Measurements from ENCODE around the gene PARD3B. TPM values are rescaled to one million over a fixed set of nuclear protein-coding genes. Genes with fewer than 3 reads are reported as not detected.
A peak's percentile ranks its signal among the peaks of the same experiment; 100 is the strongest.

PARD3B gene, protein sequence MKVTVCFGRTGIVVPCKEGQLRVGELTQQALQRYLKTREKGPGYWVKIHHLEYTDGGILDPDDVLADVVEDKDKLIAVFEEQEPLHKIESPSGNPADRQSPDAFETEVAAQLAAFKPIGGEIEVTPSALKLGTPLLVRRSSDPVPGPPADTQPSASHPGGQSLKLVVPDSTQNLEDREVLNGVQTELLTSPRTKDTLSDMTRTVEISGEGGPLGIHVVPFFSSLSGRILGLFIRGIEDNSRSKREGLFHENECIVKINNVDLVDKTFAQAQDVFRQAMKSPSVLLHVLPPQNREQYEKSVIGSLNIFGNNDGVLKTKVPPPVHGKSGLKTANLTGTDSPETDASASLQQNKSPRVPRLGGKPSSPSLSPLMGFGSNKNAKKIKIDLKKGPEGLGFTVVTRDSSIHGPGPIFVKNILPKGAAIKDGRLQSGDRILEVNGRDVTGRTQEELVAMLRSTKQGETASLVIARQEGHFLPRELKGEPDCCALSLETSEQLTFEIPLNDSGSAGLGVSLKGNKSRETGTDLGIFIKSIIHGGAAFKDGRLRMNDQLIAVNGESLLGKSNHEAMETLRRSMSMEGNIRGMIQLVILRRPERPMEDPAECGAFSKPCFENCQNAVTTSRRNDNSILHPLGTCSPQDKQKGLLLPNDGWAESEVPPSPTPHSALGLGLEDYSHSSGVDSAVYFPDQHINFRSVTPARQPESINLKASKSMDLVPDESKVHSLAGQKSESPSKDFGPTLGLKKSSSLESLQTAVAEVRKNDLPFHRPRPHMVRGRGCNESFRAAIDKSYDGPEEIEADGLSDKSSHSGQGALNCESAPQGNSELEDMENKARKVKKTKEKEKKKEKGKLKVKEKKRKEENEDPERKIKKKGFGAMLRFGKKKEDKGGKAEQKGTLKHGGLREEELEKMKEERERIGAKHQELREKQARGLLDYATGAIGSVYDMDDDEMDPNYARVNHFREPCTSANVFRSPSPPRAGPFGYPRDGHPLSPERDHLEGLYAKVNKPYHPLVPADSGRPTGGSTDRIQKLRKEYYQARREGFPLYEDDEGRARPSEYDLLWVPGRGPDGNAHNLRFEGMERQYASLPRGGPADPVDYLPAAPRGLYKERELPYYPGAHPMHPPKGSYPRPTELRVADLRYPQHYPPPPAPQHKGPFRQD (N-terminal part only)
- total RNA-seq (10 to 100 TPM; 36.7 to 50.9 TPM), polyA plus RNA-seq (1 to 10 TPM; 6.8 to 8.4 TPM)
- long read RNA-seq, donor 1, partial matches to known transcripts = 6 of 33 reads
- long read RNA-seq, donor 1, other reads (novel, unspliced or antisense) = 27 of 33 reads
- long read RNA-seq, donor 2, partial matches to known transcripts = 7 of 37 reads
- long read RNA-seq, donor 2, other reads (novel, unspliced or antisense) = 30 of 37 reads

DNA sequence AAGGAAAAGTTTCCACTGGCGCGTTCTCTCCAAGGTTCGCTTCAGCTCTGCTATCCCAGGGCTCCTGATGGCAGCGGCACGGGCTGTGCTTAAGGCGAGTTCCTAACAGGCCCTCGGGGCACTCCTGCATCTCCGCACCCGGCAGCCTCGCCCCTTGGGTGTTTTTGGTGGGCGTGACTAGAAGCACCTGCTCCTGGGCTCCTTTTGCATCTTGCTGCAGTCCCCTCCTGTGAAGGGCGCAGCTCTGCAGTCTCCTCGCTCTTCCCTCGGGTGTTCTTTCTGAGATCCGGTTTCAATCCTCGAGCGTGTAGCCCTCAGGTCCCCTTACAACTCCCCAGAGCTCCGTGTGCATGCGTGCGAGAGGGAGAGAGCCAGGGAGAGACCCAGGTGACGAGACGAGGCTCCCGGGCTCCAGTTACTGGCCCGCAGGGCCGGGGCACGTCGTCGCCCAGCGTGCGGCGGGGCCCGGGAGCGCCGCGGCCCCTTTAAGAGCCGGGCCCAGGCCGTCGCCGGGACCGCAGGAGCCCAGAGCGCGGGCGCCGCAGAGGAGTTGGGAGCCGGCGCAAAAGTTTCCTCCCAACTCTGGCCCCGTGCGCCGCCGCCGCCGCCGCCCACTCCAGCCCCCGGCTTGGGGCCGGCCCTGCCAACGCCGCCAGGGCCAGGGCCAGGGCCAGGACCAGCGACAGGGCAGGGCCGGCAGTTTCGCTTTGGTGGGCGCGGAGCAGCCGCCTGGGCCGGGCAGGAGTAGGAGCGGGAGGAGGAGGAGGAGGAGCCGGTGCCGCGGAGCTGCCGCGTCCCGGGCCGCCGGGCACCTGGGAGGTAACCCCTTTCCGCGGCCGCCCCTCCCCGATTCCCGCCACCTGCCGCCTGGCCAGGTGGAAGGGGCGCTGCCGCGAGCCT lies at the start of gene PARD3B:
PARD3B (plus strand) TSS at position 515 of the 900 bp plus-strand sequence. CDS start 525 bp downstream, outside the sequence.
- intact Hi-C loops (cut with DNase I) = loop anchor here in 1 of 2 donors (10.0 kb wide), 1 partner anchor 90 kb away; no protein-coding TSS in a partner anchor

DNA sequence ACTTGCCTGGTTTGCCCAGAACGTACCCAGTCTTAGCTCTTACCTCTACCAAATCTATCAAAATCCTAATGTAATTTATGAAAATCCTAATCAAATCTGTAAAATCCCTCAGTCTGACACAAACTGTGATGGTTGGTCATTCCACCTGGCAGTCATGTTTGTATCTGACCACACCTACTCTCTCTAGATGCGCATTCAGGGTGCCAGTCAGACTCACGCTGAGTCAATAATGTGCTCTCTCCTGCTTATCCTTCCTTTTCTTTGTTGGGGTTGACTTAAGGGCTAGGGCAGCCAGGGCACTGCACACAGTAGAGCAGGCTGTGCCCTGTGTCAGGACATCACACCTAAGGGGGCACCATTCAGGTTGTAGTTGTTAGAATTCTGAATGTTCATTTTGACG lies 48.5 kb upstream of the PARD3B start:
- H3K4me1 ChIP-seq (ENCODE audit: control insufficient read depth in 1 of 2, insufficient read depth in 2 of 2, low read length in 2 of 2) = peaks cover 2 to 4% of the 10 kb centered on the region in 2 donors
- no peak overlapping the region for H3K27ac ChIP-seq (ENCODE audit: low read depth in 1 of 2, low read length in 2 of 2)
- H3K9me3 ChIP-seq (ENCODE audit: control insufficient read depth, low read length) = no peaks in the 10 kb centered on the region
- no peaks in the 10 kb centered on the region for H3K36me3 ChIP-seq (ENCODE audit: control insufficient read depth in 1 of 2, insufficient read depth in 2 of 2, low read length in 1 of 2)
- no peak overlapping the region for H3K4me3 ChIP-seq (ENCODE audit: low read length in 2 of 2)
- DNase-seq (no peak), ATAC-seq (ENCODE audit: low FRiP score) (no peak)
- 97% methylated on average over 4 of the region's 4 CpGs for WGBS, 2 donors
- H3K27me3 ChIP-seq (ENCODE audit: control insufficient read depth in 1 of 2, insufficient read depth in 2 of 2, low read length in 1 of 2) = no peaks in the 10 kb centered on the region
- intact Hi-C loops (cut with DNase I) = no loop called here

More for the DNA sequence above, at the start of gene PARD3B:
- Histone ChIP-seq H3K36me3 (ENCODE audit: control insufficient read depth in 1 of 2, insufficient read depth in 2 of 2, low read length in 1 of 2) (no peaks in the 10 kb centered on the region), H3K27ac (ENCODE audit: low read depth in 1 of 2, low read length in 2 of 2) (peak within 1 kb of the TSS in 1 of 2 donors; percentile 38), H3K27me3 (ENCODE audit: control insufficient read depth in 1 of 2, insufficient read depth in 2 of 2, low read length in 1 of 2) (no peaks in the 10 kb centered on the region), H3K4me3 (ENCODE audit: low read length in 2 of 2) (peak within 1 kb of the TSS; percentile 81), H3K9me3 (ENCODE audit: control insufficient read depth, low read length) (no peaks in the 10 kb centered on the region), H3K4me1 (ENCODE audit: control insufficient read depth in 1 of 2, insufficient read depth in 2 of 2, low read length in 2 of 2) (no peaks in the 10 kb centered on the region)
- peak; percentile 89 for ATAC-seq (ENCODE audit: low FRiP score)
- peak; percentile 72 to 85 for DNase-seq
- WGBS, 2 donors = 0% methylated on average over 61 to 82 of the region's 82 CpGs

DNA sequence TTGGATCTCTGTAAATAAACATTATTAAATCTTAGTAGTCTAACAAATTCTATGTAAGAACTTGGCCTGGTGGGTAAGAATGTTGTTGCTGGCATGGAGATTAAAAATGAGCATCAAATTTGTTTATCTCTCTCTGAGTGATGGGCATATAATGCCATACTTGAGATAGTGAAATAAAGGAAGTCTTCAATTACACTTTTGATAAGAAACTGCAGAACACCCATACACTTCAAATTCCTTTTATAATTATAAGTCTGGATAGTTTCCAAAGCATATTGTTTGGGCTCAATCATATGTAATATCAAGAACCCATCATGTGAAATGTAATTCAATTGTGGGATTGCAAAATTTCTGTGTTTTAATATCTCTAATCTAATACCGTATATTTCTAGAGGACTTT lies 47.4 kb upstream of the PARD3B start:
- no peak for DNase-seq
- Histone ChIP-seq H3K9me3 (ENCODE audit: control insufficient read depth, low read length) (no peaks in the 10 kb centered on the region), H3K27me3 (ENCODE audit: control insufficient read depth in 1 of 2, insufficient read depth in 2 of 2, low read length in 1 of 2) (no peaks in the 10 kb centered on the region), H3K4me3 (ENCODE audit: low read length in 2 of 2) (no peak overlapping the region), H3K27ac (ENCODE audit: low read depth in 1 of 2, low read length in 2 of 2) (no peak overlapping the region), H3K36me3 (ENCODE audit: control insufficient read depth in 1 of 2, insufficient read depth in 2 of 2, low read length in 1 of 2) (no peaks in the 10 kb centered on the region), H3K4me1 (ENCODE audit: control insufficient read depth in 1 of 2, insufficient read depth in 2 of 2, low read length in 2 of 2) (peaks cover 0 to 2% of the 10 kb centered on the region in 2 donors)
- intact Hi-C loops (cut with DNase I) = no loop called here
- WGBS, 2 donors = 86 to 90% methylated on average over 1 of the region's 1 CpG
- no peak for ATAC-seq (ENCODE audit: low FRiP score)

DNA sequence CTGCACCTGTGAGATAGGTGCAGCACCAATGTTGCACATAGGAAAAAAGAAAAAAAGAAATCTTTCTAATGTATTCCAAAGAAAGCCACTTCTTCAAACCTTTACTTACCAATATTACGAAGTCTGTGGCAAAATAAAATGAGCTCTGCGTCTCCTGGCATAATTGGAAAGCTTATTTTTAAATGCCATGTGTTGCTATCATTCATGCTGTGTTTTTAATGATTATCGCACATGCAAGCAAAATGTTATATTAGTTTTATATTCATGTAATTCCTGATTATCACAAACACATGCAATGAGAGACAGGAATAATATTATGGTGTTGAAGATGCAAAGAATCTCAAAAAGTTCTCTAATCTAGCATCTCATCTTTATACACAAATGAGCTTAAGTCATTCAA lies 47.0 kb upstream of the PARD3B start:
- Histone ChIP-seq H3K36me3 (ENCODE audit: control insufficient read depth in 1 of 2, insufficient read depth in 2 of 2, low read length in 1 of 2) (no peaks in the 10 kb centered on the region), H3K9me3 (ENCODE audit: control insufficient read depth, low read length) (no peaks in the 10 kb centered on the region), H3K27me3 (ENCODE audit: control insufficient read depth in 1 of 2, insufficient read depth in 2 of 2, low read length in 1 of 2) (no peaks in the 10 kb centered on the region), H3K4me1 (ENCODE audit: control insufficient read depth in 1 of 2, insufficient read depth in 2 of 2, low read length in 2 of 2) (peaks cover 0 to 2% of the 10 kb centered on the region in 2 donors), H3K27ac (ENCODE audit: low read depth in 1 of 2, low read length in 2 of 2) (no peak overlapping the region), H3K4me3 (ENCODE audit: low read length in 2 of 2) (no peak overlapping the region)
- intact Hi-C loops (cut with DNase I) = no loop called here
- 94% methylated on average over 3 of the region's 3 CpGs for WGBS, 2 donors
- ATAC-seq (ENCODE audit: low FRiP score) (no peak), DNase-seq (no peak)

DNA sequence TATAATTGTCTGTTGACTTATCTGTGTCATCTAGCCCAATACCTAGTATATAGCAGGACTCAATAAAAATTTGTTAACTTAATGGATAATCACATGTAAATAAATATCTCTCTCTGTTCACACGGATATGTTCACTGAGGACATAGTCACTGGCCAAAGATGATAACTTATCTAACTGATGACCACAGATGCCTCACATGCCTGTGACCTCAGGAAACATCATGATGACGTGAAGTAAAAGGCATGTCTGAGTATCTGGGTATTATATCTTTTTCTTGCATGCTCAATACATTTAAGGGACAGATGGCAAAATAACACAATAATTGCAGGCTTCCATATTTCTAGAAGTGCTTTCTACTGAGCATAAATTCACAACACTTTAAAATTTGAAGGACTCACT lies 41.4 kb upstream of the PARD3B start:
- ATAC-seq (ENCODE audit: low FRiP score) (no peak), DNase-seq (no peak)
- no peak overlapping the region for H3K27ac ChIP-seq (ENCODE audit: low read depth in 1 of 2, low read length in 2 of 2)
- no peaks in the 10 kb centered on the region for H3K9me3 ChIP-seq (ENCODE audit: control insufficient read depth, low read length)
- intact Hi-C loops (cut with DNase I) = no loop called here
- H3K4me1 ChIP-seq (ENCODE audit: control insufficient read depth in 1 of 2, insufficient read depth in 2 of 2, low read length in 2 of 2) = no peaks in the 10 kb centered on the region
- 78 to 87% methylated on average over 2 of the region's 2 CpGs for WGBS, 2 donors
- no peaks in the 10 kb centered on the region for H3K36me3 ChIP-seq (ENCODE audit: control insufficient read depth in 1 of 2, insufficient read depth in 2 of 2, low read length in 1 of 2)
- no peaks in the 10 kb centered on the region for H3K27me3 ChIP-seq (ENCODE audit: control insufficient read depth in 1 of 2, insufficient read depth in 2 of 2, low read length in 1 of 2)
- H3K4me3 ChIP-seq (ENCODE audit: low read length in 2 of 2) = no peak overlapping the region

DNA sequence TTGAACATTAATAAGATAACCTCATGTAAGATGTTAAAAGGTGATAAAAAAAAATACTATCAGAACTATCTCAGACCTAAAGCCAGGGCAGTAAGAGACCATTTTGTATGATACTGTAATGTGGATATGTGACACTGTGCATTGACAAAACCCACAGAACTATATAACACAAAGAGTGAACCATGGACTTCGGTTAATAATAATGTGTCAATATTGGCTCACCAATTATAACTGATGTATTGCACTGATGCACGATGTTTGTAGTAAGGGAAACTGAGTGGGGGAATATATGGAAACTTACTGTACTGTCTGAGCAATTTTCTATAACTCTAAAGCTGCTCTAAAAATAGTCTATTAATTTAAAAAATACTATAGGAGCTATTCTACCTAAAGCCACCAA lies 40.7 kb upstream of the PARD3B start:
- Histone ChIP-seq H3K4me3 (ENCODE audit: low read length in 2 of 2) (no peak overlapping the region), H3K27me3 (ENCODE audit: control insufficient read depth in 1 of 2, insufficient read depth in 2 of 2, low read length in 1 of 2) (no peaks in the 10 kb centered on the region), H3K36me3 (ENCODE audit: control insufficient read depth in 1 of 2, insufficient read depth in 2 of 2, low read length in 1 of 2) (no peaks in the 10 kb centered on the region), H3K9me3 (ENCODE audit: control insufficient read depth, low read length) (no peaks in the 10 kb centered on the region), H3K4me1 (ENCODE audit: control insufficient read depth in 1 of 2, insufficient read depth in 2 of 2, low read length in 2 of 2) (no peaks in the 10 kb centered on the region), H3K27ac (ENCODE audit: low read depth in 1 of 2, low read length in 2 of 2) (no peak overlapping the region)
- DNase-seq (no peak), ATAC-seq (ENCODE audit: low FRiP score) (no peak)
- intact Hi-C loops (cut with DNase I) = no loop called here
- WGBS, 2 donors = 89 to 95% methylated on average over 2 of the region's 2 CpGs

DNA sequence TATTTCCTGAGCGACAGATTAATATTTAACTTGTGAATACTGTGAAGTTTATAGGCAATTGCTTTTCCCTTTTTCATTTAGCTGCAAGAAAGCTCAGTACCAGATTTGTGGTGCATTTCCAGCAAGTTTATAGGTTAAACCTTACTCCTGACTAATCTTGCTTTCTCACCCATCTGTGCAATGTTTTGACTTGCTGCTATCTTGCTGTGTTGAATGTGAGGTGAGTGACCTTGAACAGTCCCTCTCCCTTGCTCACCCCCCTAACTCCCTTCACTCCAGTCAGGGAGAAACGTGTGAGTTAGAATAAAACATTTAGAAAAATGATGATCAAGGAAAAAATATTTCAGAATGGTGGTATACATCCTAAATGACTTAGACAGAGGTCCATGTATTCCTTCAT lies 39.8 kb upstream of the PARD3B start:
- H3K27me3 ChIP-seq (ENCODE audit: control insufficient read depth in 1 of 2, insufficient read depth in 2 of 2, low read length in 1 of 2) = no peaks in the 10 kb centered on the region
- DNase-seq (no peak), ATAC-seq (ENCODE audit: low FRiP score) (no peak)
- no peak overlapping the region for H3K4me3 ChIP-seq (ENCODE audit: low read length in 2 of 2)
- H3K27ac ChIP-seq (ENCODE audit: low read depth in 1 of 2, low read length in 2 of 2) = no peak overlapping the region
- no peaks in the 10 kb centered on the region for H3K4me1 ChIP-seq (ENCODE audit: control insufficient read depth in 1 of 2, insufficient read depth in 2 of 2, low read length in 2 of 2)
- H3K36me3 ChIP-seq (ENCODE audit: control insufficient read depth in 1 of 2, insufficient read depth in 2 of 2, low read length in 1 of 2) = no peaks in the 10 kb centered on the region
- H3K9me3 ChIP-seq (ENCODE audit: control insufficient read depth, low read length) = no peaks in the 10 kb centered on the region
- intact Hi-C loops (cut with DNase I) = no loop called here
- 78 to 82% methylated on average over 2 of the region's 2 CpGs for WGBS, 2 donors

All from aorta (tissue), 5 donors.